ENCODE results near the gene ZNF410. TPM values are rescaled to one million over a fixed set of nuclear protein-coding genes. Genes with fewer than 3 reads are reported as not detected.

Gene ZNF410
- total and polyA plus RNA-seq, 2 experiments from 2014 or later = 42.1 to 70.4 TPM

DNA sequence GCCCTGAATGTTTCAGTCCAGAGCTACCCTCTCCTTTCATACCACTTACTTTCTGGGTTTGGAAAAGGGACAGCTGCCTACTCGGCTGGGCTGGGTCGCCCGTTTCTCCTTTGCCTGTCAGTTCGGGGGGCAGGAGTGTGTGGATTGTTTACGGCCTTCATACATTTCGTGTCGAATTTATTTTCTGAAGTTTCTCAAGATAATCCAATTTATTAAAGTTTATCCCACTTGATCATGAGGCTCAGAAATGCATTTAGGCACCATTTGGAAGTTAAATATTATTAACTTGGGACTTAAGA lies 608 bp downstream of the ZNF410 start:
- H3K9me2 ChIP-seq (replicated peaks; ENCODE audit: insufficient read depth) = no peaks in the 10 kb centered on the region
- H3K4me1 ChIP-seq (ENCODE audit: insufficient read depth) = peaks cover 16% of the 10 kb centered on the region
- peaks cover 39% of the 10 kb centered on the region for H4K20me1 ChIP-seq (ENCODE audit: insufficient read depth, poor library complexity, severe bottlenecking)
- peak overlapping the region; percentile 94 for H3K27ac ChIP-seq
- no peak for TF ChIP-seq EZH2 (IDR thresholded peaks at IDR 0.05; ENCODE audit: borderline replicate concordance)
- H3K4me2 ChIP-seq = peak overlapping the region; percentile 81
- 1% methylated on average over 7 of the region's 7 CpGs for WGBS (ENCODE audit: low lambda C conversion rate, missing lambda C conversion rate)
- peak overlapping the region; percentile 74 for H3K4me3 ChIP-seq
- peaks cover 68% of the 10 kb centered on the region for H3K79me2 ChIP-seq
- H2AFZ ChIP-seq = peak overlapping the region; percentile 83
- DNase-seq (ENCODE audit: low spot score) = no peak
- no peaks in the 10 kb centered on the region for H3K9me3 ChIP-seq (ENCODE audit: low read depth)
- H3K27me3 ChIP-seq = no peaks in the 10 kb centered on the region
- no peaks in the 10 kb centered on the region for H3K36me3 ChIP-seq (replicated peaks; ENCODE audit: insufficient read depth, low read depth)

DNA sequence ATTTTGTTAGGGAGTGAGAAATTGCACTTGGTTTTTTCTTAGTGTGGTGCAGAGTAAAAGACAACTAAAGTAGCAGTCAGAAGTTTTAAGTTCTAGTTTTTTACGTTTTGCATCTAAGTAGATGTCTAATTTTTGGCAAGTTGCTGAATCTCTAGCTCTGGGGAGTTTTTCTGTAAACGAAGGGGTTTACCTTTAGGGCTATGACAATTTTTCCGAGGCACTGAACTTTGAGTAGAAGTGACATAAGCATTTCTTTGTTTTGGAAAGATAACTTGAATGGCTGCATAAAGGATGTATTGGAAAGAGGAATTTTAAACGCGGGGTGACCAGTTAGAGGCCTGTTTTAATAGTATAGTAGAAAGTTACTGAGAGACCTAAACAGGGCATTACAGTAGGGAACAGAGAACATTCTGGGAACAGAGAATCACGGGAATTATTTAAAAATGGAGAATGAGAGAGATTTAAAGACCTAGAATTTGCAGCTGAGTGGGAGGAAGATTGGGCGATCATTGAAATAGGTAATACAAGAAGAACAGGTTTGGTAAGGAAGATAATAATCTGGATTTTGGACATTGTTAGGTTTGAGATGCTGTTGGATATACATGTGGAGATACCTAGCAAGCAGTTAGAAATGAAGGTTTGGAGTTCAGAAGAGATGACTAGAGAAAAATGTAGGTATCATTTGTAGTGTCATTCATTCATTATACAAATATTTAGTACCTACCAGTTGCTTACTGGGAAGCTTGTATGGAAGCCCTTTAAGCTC lies 1.2 kb downstream of the ZNF410 start:
- Histone ChIP-seq H3K79me2 (peaks cover 73% of the 10 kb centered on the region), H3K4me2 (peak overlapping the region; percentile 81), H3K27me3 (no peaks in the 10 kb centered on the region), H3K9me3 (ENCODE audit: low read depth) (no peaks in the 10 kb centered on the region), H3K4me1 (ENCODE audit: insufficient read depth) (peaks cover 16% of the 10 kb centered on the region), H3K27ac (peak overlapping the region; percentile 94), H3K4me3 (peak overlapping the region; percentile 74), H3K9me2 (replicated peaks; ENCODE audit: insufficient read depth) (no peaks in the 10 kb centered on the region), H4K20me1 (ENCODE audit: insufficient read depth, poor library complexity, severe bottlenecking) (peaks cover 39% of the 10 kb centered on the region), H3K36me3 (replicated peaks; ENCODE audit: insufficient read depth, low read depth) (no peaks in the 10 kb centered on the region), H2AFZ (no peak overlapping the region)
- no peak for DNase-seq (ENCODE audit: low spot score)
- WGBS (ENCODE audit: low lambda C conversion rate, missing lambda C conversion rate) = 39% methylated on average over 7 of the region's 7 CpGs
- TF ChIP-seq, protein P1, sequence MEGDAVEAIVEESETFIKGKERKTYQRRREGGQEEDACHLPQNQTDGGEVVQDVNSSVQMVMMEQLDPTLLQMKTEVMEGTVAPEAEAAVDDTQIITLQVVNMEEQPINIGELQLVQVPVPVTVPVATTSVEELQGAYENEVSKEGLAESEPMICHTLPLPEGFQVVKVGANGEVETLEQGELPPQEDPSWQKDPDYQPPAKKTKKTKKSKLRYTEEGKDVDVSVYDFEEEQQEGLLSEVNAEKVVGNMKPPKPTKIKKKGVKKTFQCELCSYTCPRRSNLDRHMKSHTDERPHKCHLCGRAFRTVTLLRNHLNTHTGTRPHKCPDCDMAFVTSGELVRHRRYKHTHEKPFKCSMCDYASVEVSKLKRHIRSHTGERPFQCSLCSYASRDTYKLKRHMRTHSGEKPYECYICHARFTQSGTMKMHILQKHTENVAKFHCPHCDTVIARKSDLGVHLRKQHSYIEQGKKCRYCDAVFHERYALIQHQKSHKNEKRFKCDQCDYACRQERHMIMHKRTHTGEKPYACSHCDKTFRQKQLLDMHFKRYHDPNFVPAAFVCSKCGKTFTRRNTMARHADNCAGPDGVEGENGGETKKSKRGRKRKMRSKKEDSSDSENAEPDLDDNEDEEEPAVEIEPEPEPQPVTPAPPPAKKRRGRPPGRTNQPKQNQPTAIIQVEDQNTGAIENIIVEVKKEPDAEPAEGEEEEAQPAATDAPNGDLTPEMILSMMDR (IDR thresholded peaks at IDR 0.05; ENCODE audit: poor library complexity) = no peak
- TF ChIP-seq EZH2phosphoT487 (IDR thresholded peaks at IDR 0.05; ENCODE audit: low read depth, severe bottlenecking, unreplicated experiment) (no peak), EZH2 (IDR thresholded peaks at IDR 0.05; ENCODE audit: borderline replicate concordance) (no peak)

DNA sequence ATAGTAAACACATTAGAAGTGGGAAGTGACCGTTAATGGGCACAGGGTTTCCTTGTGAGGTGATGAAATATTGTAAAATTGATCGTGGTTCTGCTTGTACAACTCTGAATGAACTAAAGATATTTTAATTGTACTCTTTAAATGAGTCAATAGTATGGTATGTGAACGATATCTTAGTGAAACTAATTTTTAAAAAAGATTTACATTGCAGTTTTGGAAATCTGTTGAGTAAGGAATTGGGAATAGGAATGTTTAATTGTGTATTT lies 1.7 kb downstream of the ZNF410 start:
- no peaks in the 10 kb centered on the region for H3K36me3 ChIP-seq (replicated peaks; ENCODE audit: insufficient read depth, low read depth)
- peak overlapping the region; percentile 94 for H3K27ac ChIP-seq
- 49% methylated on average over 3 of the region's 3 CpGs for WGBS (ENCODE audit: low lambda C conversion rate, missing lambda C conversion rate)
- peak overlapping the region; percentile 81 for H3K4me2 ChIP-seq
- H3K79me2 ChIP-seq = peaks cover 78% of the 10 kb centered on the region
- H2AFZ ChIP-seq = no peak overlapping the region
- no peaks in the 10 kb centered on the region for H3K9me3 ChIP-seq (ENCODE audit: low read depth)
- H3K27me3 ChIP-seq = no peaks in the 10 kb centered on the region
- peaks cover 16% of the 10 kb centered on the region for H3K4me1 ChIP-seq (ENCODE audit: insufficient read depth)
- TF ChIP-seq EZH2 (IDR thresholded peaks at IDR 0.05; ENCODE audit: borderline replicate concordance) = no peak
- TF ChIP-seq EZH2phosphoT487 (IDR thresholded peaks at IDR 0.05; ENCODE audit: low read depth, severe bottlenecking, unreplicated experiment) = no peak
- TF ChIP-seq, protein P1 (IDR thresholded peaks at IDR 0.05; ENCODE audit: poor library complexity) = no peak
- peaks cover 39% of the 10 kb centered on the region for H4K20me1 ChIP-seq (ENCODE audit: insufficient read depth, poor library complexity, severe bottlenecking)
- H3K4me3 ChIP-seq = peak overlapping the region; percentile 74
- no peaks in the 10 kb centered on the region for H3K9me2 ChIP-seq (replicated peaks; ENCODE audit: insufficient read depth)
- DNase-seq (ENCODE audit: low spot score) = no peak

DNA sequence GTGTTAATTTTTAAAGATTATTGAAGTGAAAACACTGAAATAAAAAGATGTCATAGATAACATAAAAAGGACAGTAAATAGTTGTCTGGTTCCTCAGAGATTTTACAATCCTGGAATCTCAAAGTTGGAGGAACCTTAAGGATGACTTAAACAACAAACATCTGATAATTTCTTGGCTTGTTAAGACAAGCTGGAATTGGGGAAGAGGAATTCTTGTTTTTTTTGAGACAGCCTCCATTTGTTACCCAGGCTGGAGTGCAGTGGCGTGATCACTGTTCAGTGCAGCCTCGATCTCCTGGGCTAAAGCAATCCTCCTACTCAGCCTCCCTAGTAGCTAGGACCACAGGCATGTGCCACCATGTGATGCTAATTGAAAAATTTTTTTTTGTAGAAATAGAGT lies 2.3 kb downstream of the ZNF410 start:
- Histone ChIP-seq H3K9me2 (replicated peaks; ENCODE audit: insufficient read depth) (no peaks in the 10 kb centered on the region), H4K20me1 (ENCODE audit: insufficient read depth, poor library complexity, severe bottlenecking) (peaks cover 39% of the 10 kb centered on the region), H3K4me2 (peak overlapping the region; percentile 81)

More for the DNA sequence above, 2.3 kb downstream of the ZNF410 start:
- Histone ChIP-seq H2AFZ (no peak overlapping the region), H3K36me3 (replicated peaks; ENCODE audit: insufficient read depth, low read depth) (no peaks in the 10 kb centered on the region), H3K27me3 (no peaks in the 10 kb centered on the region), H3K9me3 (ENCODE audit: low read depth) (no peaks in the 10 kb centered on the region), H3K4me3 (no peak overlapping the region), H3K4me1 (ENCODE audit: insufficient read depth) (peaks cover 16% of the 10 kb centered on the region), H3K27ac (no peak overlapping the region), H3K79me2 (peaks cover 84% of the 10 kb centered on the region)
- TF ChIP-seq, protein P1 (IDR thresholded peaks at IDR 0.05; ENCODE audit: poor library complexity) = no peak
- TF ChIP-seq EZH2phosphoT487 (IDR thresholded peaks at IDR 0.05; ENCODE audit: low read depth, severe bottlenecking, unreplicated experiment) = no peak
- no peak for TF ChIP-seq EZH2 (IDR thresholded peaks at IDR 0.05; ENCODE audit: borderline replicate concordance)
- WGBS (ENCODE audit: low lambda C conversion rate, missing lambda C conversion rate) = 88% methylated on average over 2 of the region's 2 CpGs
- DNase-seq (ENCODE audit: low spot score) = no peak

Data from hepatocyte (in vitro differentiated cells).